NCI-H1694 (cell line): ENCODE measurements around the gene APOL1.
"Not testable (repeated sequence)": the region's sequence is repeated elsewhere in the genome, so short reads cannot be mapped to it uniquely, and the experiment has no call there.

Experiments used
- DNase-seq: peaks from one replicate; lab custom pipeline; 2025; lab: John Stamatoyannopoulos, UW

Gene APOL1

GRCh38 chr22:36252754-36253522 lies at the start of gene APOL1:
TSS of gene APOL1 (plus strand) at chr22:36253133. CDS start at chr22:36254956, 1,823 bp downstream.
- DNase-seq, result no peak

- DNase-seq, result not testable (repeated sequence)
Measured at GRCh38 chr22:36203441-36203840, 49.5 kb upstream of the APOL1 start.

GRCh38 chr22:36204001-36204631 lies 48.8 kb upstream of the APOL1 start:
- no peak for DNase-seq

GRCh38 chr22:36204632-36205015 lies 48.3 kb upstream of the APOL1 start:
- DNase-seq, result no peak

GRCh38 chr22:36205573-36205972 lies 47.4 kb upstream of the APOL1 start:
- not testable (repeated sequence) for DNase-seq

- DNase-seq, result no peak
Measured at GRCh38 chr22:36206255-36206654, 46.7 kb upstream of the APOL1 start.

GRCh38 chr22:36208162-36208765 lies 44.7 kb upstream of the APOL1 start:
- no peak for DNase-seq

GRCh38 chr22:36208914-36209313 lies 44.0 kb upstream of the APOL1 start:
- no peak for DNase-seq

GRCh38 chr22:36209488-36209908 lies 43.4 kb upstream of the APOL1 start:
- DNase-seq, result not testable (repeated sequence)

- DNase-seq, result no peak
Measured at GRCh38 chr22:36210224-36210623, 42.7 kb upstream of the APOL1 start.

- no peak for DNase-seq
Measured at GRCh38 chr22:36211237-36211861, 41.6 kb upstream of the APOL1 start.

GRCh38 chr22:36212901-36213300 lies 40.0 kb upstream of the APOL1 start:
- no peak for DNase-seq

- no peak for DNase-seq
Measured at GRCh38 chr22:36213586-36213985, 39.3 kb upstream of the APOL1 start.

- DNase-seq, result peak; percentile 20
Measured at GRCh38 chr22:36215981-36216380, 37.0 kb upstream of the APOL1 start.

GRCh38 chr22:36218648-36219193 lies 34.2 kb upstream of the APOL1 start:
- no peak for DNase-seq

- DNase-seq, result peak; percentile 4
Measured at GRCh38 chr22:36220451-36220921, 32.4 kb upstream of the APOL1 start.

GRCh38 chr22:36221799-36222751 lies 30.9 kb upstream of the APOL1 start:
- no peak for DNase-seq

- DNase-seq, result no peak
Measured at GRCh38 chr22:36222887-36223450, 30.0 kb upstream of the APOL1 start.

GRCh38 chr22:36223504-36223903 lies 29.4 kb upstream of the APOL1 start:
- no peak for DNase-seq

GRCh38 chr22:36224245-36224644 lies 28.7 kb upstream of the APOL1 start:
- DNase-seq, result no peak
